GM19395 (cell line): Measurements from ENCODE around the gene FGF6.
"Not testable (repeated sequence)": the region's sequence is repeated elsewhere in the genome, so short reads cannot be mapped to it uniquely, and the experiment has no call there.

Source experiments
- ATAC-seq: cut with Tn5 transposase; IDR thresholded peaks from one replicate; pipeline ENCODE4 v1.9.1; 2021; ENCODE audit warnings: mild to moderate bottlenecking, moderate library complexity; ENCODE audit not compliant: unreplicated experiment

The FGF6 gene

GRCh38 chr12:4445156-4446101 lies at the start of gene FGF6:
TSS of gene FGF6 (minus strand) at chr12:4445815. CDS start at chr12:4445570, 245 bp downstream.
- ATAC-seq: no peak

GRCh38 chr12:4490973-4491372 lies 45.4 kb upstream of the FGF6 start:
- no peak for ATAC-seq

- ATAC-seq: no peak
Observed at GRCh38 chr12:4489556-4489955, 43.9 kb upstream of the FGF6 start.

GRCh38 chr12:4486980-4487379 lies 41.4 kb upstream of the FGF6 start:
- ATAC-seq: no peak

- ATAC-seq: no peak
Observed at GRCh38 chr12:4486049-4486699, 40.6 kb upstream of the FGF6 start.

- ATAC-seq: no peak
Observed at GRCh38 chr12:4483885-4484823, 38.5 kb upstream of the FGF6 start.

- no peak for ATAC-seq
Observed at GRCh38 chr12:4482936-4483335, 37.3 kb upstream of the FGF6 start.

- ATAC-seq: no peak
Observed at GRCh38 chr12:4478933-4479332, 33.3 kb upstream of the FGF6 start.

- no peak for ATAC-seq
Observed at GRCh38 chr12:4477129-4477528, 31.5 kb upstream of the FGF6 start.

GRCh38 chr12:4472046-4472445 lies 26.4 kb upstream of the FGF6 start:
- ATAC-seq: no peak

GRCh38 chr12:4471256-4471655 lies 25.6 kb upstream of the FGF6 start:
- no peak for ATAC-seq

GRCh38 chr12:4468994-4469393 lies 23.4 kb upstream of the FGF6 start:
- ATAC-seq: no peak

- ATAC-seq: no peak
Observed at GRCh38 chr12:4460761-4461160, 15.1 kb upstream of the FGF6 start.

- ATAC-seq: not testable (repeated sequence)
Observed at GRCh38 chr12:4455849-4456248, 10.2 kb upstream of the FGF6 start.

- no peak for ATAC-seq
Observed at GRCh38 chr12:4454315-4454860, 8.8 kb upstream of the FGF6 start.

GRCh38 chr12:4451694-4452093 lies 6.1 kb upstream of the FGF6 start:
- no peak for ATAC-seq

GRCh38 chr12:4450551-4451112 lies 5.0 kb upstream of the FGF6 start:
- no peak for ATAC-seq

GRCh38 chr12:4449851-4450221 lies 4.2 kb upstream of the FGF6 start:
- ATAC-seq: no peak

GRCh38 chr12:4448943-4449850 lies 3.6 kb upstream of the FGF6 start:
- ATAC-seq: no peak
